DMS 273 treated with DMSO at 0.1 percent for 48 hours (cell line): ENCODE data around the gene TEP1.
"Not testable (repeated sequence)": the region's sequence is repeated elsewhere in the genome, so short reads cannot be mapped to it uniquely, and the experiment has no call there.

ENCODE experiments used
- DNase-seq: peaks from one replicate; lab custom pipeline; 2025; lab: John Stamatoyannopoulos, UW

Gene TEP1

GRCh38 chr14:20412876-20413743 lies at the start of gene TEP1:
TSS of gene TEP1 (minus strand) at chr14:20413501. CDS start at chr14:20408439, 5,062 bp downstream.
- peak; percentile 65 for DNase-seq

GRCh38 chr14:20461225-20462141 lies 48.2 kb upstream of the TEP1 start, which contains the start of gene PIP4P1:
TSS of gene PIP4P1 (minus strand) at chr14:20461434. CDS start at chr14:20461325, 109 bp downstream.
- peak; percentile 99 for DNase-seq

DNA sequence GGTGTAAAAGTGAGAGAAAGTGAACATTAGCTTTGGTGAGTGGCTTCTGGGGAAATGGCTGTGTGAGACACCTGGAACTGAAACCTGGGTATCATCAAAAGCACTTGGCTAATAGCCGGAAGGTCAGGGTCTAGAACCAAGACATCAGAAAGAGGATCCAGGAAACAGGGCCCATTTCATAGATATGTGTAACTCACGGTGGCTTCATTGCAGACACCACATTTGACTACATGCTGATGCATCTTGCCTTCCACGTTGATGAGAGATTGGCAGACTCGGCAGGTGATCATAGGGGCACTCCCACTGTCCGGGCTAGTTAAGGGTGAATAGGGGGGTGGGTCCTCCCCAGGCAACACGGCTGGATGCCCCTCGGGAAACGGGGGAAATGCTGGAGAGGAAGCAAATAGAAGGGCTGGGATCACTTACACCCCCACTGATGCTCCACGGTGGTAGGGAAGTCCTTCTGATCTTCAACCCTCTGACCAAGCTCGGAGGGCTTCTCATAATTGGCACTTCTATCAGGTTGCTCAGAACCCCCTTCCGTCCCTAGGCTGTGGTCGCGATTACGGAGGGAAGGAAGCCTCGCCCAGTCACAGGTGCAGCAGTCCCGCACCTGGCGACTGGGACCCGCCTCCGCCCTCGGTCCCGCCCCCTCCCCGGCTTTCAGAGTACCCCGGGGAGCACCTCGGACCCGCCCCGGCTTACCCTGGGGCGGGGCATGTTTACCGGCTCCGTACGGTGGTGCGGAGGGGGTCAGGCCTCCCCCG lies 47.3 kb upstream of the TEP1 start:
- no peak for DNase-seq

DNA sequence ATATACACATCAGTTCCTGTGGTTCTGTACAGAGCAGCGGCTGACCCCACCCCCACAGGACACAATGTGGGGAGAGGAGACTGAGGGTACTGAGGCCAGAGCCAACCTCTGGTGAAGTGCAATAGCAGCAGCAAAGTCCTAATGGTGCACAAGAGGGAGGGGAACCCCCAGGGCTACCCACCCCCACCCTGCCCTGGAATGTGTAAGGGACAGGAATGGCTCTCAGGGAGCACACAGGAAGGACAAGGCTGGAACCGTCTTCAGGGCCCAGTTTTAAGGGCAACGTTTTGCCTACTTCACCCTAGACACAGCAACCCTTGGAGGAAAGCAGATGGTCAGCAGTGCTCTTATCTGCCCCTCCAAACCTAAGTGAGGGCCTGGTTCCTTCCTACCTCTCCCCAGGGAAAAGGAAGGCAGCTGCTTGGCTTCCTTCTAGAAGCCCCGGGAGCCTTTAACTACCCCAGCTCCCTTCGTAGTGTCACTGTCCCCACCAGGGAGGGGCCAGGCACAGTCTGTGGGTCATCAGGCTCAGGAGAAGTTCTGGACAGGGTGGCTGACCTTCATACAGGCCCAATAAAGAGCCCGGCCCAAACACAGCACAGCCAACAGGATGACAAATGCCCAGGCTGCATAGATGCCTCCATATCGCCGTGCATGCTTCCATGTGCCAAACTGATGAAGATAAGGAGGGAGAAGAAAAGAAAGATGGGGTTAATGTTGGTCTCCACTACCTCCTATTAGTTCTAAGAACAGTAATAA lies 44.9 kb upstream of the TEP1 start:
- no peak for DNase-seq

- no peak for DNase-seq
Measured at GRCh38 chr14:20456971-20457370, 43.7 kb upstream of the TEP1 start.

DNA sequence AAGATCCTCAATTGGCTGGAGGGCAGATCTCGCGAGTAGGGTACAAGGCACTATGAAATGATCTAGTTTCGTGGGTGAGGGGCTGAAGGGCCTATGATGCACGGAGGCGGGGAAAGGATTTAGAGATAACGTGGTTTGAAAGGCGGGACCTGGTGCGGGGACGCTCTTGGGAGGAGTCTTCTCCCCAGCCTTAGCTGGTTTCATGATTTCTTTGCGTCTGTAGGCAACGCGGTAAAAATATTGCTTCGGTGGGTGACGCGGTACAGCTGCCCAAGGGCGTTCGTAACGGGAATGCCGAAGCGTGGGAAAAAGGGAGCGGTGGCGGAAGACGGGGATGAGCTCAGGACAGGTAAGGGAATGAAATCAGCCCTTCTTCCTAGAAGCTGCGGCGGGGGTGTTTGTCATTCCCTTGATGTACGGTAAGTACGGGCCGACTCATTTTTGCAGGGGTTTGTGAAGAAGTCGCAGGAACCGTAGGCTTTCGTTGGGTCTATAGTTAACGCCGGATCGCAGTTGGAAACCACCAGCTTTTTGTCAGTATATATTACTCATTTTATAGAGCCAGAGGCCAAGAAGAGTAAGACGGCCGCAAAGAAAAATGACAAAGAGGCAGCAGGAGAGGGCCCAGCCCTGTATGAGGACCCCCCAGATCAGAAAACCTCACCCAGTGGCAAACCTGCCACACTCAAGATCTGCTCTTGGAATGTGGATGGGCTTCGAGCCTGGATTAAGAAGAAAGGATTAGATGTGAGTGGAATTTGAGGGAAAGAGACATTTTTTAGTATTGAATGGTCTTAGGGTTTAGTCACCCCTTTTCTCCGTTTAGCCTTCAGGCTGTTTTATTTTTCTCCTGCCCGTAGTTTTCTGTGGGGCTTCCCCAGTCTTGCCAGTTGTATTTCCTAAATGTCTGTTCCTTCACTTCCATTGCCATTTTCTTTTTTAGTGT lies 42.3 kb upstream of the TEP1 start:
- DNase-seq = no peak

DNA sequence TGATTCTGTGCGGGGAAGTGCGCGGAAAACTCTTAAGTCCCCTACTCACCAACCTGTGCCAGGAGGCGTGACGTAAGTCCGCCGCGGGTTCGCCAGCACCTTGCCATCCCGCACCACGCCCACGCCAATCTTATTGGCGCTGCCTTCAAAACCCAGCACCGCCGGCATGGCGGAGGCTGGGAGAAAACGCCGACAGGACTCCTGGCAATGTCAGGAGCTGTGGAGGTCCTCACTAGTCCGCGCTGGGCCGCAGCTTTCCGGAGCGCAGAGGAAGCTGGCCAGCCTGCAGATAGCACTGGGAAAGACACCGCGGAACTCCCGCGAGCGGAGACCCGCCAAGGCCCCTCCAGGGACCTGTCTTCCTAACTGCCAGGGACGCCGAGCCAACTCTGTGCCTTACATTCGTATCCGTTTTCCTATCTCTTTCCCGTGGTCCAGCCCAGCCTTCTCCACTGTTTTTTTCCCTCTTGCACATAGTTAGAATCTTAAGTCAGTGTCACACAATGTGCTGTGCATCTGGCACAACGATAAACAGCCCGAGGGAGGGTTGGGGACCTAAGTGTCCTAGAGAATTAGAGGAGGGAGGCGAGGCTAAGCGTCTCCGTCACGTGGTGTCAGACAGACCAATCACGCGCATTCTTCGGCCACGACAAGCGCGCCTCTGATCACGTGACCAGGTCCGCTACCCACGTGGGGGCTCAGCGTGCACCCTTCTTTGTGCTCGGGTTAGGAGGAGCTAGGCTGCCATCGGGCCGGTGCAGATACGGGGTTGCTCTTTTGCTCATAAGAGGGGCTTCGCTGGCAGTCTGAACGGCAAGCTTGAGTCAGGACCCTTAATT lies 41.4 kb upstream of the TEP1 start, which contains the start of the genes APEX1 and OSGEP:
APEX1 (plus strand) TSS at position 711 of the 839 bp plus-strand sequence. CDS start 420 bp downstream, outside the sequence.
OSGEP (minus strand) TSS at position 297 of the 839 bp plus-strand sequence; CDS start at position 168, 129 bp downstream.
- peak; percentile 96 for DNase-seq

GRCh38 chr14:20452831-20453230 lies 39.5 kb upstream of the TEP1 start:
- DNase-seq = not testable (repeated sequence)

DNA sequence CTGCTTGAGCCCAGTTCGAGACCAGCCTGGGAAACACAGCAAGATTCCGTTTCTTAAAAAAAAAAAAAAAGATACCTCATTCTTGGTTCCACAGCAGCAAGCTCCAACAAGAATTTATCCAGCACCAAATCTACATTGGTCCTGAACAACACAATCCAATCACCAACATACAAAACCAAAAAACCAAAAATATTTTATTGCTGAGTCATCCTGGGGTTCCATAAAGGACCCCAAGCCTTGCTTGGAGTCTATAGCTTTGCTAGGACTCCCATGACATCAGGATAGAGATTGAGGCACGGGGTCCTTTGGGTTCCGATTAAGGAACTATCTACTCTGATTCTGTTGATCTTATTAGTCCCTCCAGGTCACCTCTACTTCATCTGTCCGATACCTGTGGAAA lies 33.6 kb upstream of the TEP1 start:
- no peak for DNase-seq

DNA sequence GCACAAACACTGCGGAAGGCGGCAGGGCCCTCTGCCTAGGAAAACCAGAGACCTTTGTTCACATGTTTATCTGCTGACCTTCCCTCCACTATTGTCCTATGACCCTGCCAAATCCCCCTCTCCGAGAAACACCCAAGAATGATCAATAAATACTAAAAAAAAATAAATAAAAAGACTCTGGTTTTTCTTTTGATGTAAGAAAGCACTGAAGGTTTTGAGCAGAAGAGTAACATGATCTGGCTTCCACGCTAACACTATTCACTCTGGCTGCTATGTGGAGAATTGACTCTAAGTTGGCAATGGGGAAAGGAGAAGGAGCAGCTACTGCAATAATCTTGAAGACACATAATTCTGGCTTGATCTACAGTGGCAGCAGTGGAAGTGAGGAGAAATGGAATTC lies 30.3 kb upstream of the TEP1 start:
- DNase-seq = not testable (repeated sequence)

GRCh38 chr14:20441461-20441860 lies 28.2 kb upstream of the TEP1 start:
- no peak for DNase-seq

DNA sequence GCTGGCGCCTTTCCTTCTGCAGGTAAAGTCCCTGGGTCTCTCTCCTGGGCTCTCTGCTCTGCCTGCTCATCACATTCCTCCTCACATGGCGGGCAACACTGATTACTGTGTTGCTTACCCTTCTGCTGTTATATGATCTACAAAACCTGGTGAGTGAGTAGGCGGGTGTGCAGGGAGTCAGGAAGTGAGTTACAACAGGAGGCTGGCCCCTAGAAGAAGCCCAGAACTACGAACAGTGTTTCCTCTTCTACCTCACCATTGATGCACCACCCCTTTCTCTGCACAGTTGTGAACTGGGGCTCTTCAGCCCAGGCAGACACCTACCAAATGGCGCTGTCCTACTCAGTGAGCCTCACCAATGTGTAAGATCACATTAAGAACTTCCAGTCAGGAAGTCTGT lies 27.6 kb upstream of the TEP1 start:
- DNase-seq = no peak

DNA sequence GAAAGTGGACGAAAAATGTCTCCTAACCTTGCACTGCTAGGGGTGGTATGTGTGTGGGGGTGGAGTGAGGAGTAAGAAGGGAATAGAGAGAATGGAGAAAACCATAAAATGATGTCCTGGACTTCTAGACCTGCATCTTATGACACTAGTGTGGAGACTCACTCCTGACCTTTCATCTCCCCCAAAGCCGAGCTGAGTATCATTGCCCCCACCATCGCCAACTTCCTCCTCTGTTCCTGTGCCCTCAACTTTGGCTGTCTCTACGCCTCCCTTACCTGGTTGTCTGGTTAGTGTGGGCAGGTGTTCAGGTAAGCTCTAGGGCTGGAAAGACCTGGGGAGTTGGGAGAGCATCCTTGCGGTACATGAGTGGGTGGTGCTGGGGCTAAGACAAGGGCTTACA lies 27.2 kb upstream of the TEP1 start:
- DNase-seq = no peak

- DNase-seq = no peak
Measured at GRCh38 chr14:20438664-20439063, 25.4 kb upstream of the TEP1 start.

- no peak for DNase-seq
Measured at GRCh38 chr14:20436363-20436755, 23.1 kb upstream of the TEP1 start.

DNA sequence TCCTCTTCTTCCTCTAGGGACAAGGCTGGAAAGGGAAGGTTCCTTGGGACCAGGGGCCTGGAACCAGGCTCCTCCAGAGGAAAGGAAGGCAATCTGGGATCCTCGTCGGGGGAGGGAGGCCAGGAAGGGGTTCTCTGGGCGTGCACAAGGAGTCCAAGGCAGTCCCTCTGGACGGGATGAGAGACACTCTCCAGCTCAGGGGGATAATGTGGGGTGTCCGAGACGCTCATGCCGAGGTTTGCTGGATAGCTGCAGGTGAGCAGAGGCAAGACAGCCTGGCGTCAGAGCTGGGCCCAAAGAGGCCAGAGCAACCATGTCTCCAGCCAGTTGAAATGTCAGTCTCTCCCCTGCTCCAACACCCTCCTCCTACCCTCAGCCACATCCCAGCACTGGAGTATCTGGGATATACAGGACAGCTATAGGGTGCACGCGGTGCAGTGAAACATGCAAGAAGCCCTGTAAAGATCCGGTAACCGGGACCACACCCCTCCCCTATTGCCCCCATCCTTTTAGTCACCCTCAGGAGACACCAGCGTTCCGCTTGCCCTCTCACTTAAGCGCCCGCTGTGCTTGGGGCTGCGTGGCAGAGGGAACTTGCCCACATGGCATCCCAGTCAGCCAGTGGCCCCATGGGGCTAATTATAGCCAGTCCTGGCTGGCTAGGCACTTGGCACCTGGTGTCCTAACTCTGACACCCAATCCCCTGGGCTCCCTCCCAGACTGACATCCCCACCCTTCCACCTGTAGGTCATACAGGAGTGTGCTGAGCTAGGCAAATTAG lies 22.5 kb upstream of the TEP1 start, which contains the start of gene KLHL33:
KLHL33 (minus strand) TSS at position 585 of the 781 bp plus-strand sequence; CDS start at position 230, 355 bp downstream.
- DNase-seq = no peak

DNA sequence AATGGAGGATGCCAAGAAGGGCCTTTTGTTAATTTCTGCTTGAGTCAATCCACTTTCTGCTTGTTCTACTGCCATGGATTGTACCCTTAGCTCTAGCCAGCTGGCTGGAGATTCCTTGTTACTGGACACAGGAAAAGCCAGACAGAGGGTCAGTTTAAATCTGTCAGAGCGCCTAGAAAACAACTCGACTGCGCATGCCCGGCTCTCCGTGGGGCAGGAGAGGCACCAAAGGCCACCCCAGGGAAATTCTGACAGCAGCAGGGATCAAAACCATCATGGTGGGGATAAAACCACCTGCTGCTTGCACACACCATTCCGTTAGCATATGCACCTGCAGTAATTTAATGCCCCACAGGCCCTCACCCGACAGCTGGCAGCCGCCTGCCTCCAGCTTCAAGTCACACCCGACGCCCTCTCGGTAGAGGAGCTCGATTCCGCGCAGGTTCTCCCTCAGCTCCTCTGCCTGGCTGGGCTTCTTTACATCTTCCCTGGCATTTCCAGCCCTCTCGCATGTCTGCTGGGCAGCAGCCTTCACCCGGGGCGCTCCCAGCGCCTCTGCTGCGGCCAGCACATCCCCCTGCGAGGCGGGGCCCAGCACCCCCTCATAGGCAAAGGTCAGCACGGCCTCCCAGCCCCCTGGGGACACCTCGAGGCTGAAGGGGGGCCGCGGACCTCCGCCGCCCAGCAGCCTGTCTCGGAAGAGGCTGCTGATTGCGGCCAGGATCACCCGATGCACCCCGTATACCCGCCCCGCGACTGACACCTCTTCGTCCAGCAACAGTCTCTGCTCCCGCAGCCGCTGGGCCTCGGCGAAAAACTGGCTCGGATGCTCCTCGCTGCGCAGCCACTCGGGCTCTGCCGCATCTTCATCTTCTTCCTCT lies 21.6 kb upstream of the TEP1 start:
- DNase-seq = no peak
